H7 (cell line): Measurements from ENCODE around the gene UTP3. TPM values are rescaled to one million over a fixed set of nuclear protein-coding genes. Genes with fewer than 3 reads are reported as not detected.
A peak's percentile ranks its signal among the peaks of the same experiment; 100 is the strongest.
"Not testable (repeated sequence)": the region's sequence is repeated elsewhere in the genome, so short reads cannot be mapped to it uniquely, and the experiment has no call there.

Source experiments
- DNase-seq: peaks from one replicate; pipeline ENCODE4 v3.0.0; 2012
- H3K27me3 ChIP-seq: 2 replicates; pipeline ENCODE4 v1.6.0; 2011; ENCODE audit warnings: mild to moderate bottlenecking, low read length; ENCODE audit not compliant: control insufficient read depth, insufficient read depth
- H3K36me3 ChIP-seq: replicated peaks from 2 replicates; pipeline ENCODE4 v1.5.1; 2011; ENCODE audit warnings: low read length; ENCODE audit not compliant: control insufficient read depth, insufficient read depth
- H3K4me3 ChIP-seq: 2 replicates; pipeline ENCODE4 v1.5.1; 2011; ENCODE audit warnings: low read depth, mild to moderate bottlenecking, control low read depth, low read length, moderate library complexity; ENCODE audit not compliant: insufficient read depth
- total RNA-seq: library from RNA; depleted of rRNA; stranded (reverse); fragments of >200 nt; shearing (Covaris generic); gene quantifications from 2 replicates; pipeline ENCODE4 v1.2.3, GENCODE V29; 2014

Gene UTP3
- total RNA-seq, 1 experiment from 2014 or later, result 11.5 TPM

DNA sequence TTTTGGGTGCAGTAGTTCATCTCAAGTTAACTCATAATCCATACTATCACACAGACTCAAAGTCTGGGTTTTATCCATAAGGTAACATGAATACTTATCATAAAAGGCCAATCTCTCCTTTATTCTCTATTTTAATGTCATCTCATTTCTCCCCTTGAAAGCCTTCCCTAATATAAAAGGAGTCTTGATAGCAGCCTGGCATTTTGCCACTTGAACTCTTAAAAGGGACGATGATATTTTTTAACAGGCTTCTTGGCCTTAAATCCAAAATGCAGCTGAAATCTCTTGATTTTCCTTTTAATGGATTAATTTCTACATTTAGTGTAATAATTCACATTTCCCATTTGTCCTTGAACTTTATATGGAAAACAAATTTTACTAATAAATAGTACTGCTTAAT lies 13.6 kb upstream of the UTP3 start:
- no peak for DNase-seq

DNA sequence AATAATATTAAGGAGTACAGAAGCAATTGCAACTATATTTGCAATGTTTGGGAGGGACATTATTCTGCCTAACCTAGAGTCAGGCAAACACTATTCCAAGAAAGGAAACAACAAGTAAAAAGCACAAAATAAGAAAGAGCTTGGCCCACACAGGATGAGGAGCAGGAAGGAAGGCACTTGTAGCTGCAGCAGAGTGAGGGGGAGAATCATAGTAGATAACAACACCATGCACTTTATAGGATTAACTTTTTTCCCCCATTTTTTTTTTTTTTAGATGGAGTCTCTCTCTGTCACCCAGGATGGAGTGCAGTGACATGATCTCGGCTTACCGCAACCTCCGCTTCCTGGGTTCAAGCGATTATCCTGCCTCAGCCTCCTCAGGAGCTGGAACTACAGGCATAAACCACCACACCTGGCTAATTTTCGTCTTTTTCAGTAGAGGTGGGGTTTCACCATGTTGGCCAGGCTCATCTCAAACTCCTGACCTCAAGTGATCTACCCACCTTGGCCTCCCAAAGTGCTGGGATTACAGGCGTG lies 11.7 kb upstream of the UTP3 start:
- H3K36me3 ChIP-seq, result no peaks in the 10 kb centered on the region
- H3K27me3 ChIP-seq, result no peaks in the 10 kb centered on the region
- no peak for DNase-seq
- no peak overlapping the region for H3K4me3 ChIP-seq

More for the DNA sequence above, 13.6 kb upstream of the UTP3 start:
- Histone ChIP-seq H3K27me3 (no peaks in the 10 kb centered on the region), H3K36me3 (no peaks in the 10 kb centered on the region), H3K4me3 (no peak overlapping the region)

DNA sequence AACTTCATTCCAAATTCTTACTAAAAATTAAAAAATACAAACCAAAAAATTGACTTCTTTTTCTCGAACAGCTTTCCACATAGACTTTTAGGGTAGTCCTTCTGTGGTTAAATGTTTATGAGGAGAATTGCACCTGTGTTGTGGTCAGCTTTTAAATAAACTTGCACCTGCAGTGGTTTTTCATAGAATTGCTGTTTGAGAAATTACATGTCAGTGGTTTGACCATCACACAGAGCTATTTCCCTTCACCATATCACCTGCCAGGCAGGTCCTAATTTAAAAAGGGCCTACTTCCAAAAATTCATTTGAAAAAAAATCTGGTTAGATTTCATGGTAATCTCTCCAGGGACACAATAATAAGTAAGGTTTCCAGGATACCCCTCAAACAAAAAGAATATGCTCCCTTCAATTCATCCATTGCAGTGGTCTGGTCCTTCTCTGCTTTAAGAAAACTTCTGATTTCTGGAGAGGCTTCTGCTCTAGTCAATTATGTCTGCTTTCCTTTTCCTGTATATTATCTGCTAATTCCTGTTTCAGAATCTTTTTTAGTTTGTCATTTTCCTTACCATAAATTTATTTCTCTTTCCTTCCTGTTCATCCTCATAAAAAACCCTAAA lies 9.8 kb upstream of the UTP3 start:
- no peaks in the 10 kb centered on the region for H3K27me3 ChIP-seq
- no peaks in the 10 kb centered on the region for H3K36me3 ChIP-seq
- no peak overlapping the region for H3K4me3 ChIP-seq
- DNase-seq, result no peak

DNA sequence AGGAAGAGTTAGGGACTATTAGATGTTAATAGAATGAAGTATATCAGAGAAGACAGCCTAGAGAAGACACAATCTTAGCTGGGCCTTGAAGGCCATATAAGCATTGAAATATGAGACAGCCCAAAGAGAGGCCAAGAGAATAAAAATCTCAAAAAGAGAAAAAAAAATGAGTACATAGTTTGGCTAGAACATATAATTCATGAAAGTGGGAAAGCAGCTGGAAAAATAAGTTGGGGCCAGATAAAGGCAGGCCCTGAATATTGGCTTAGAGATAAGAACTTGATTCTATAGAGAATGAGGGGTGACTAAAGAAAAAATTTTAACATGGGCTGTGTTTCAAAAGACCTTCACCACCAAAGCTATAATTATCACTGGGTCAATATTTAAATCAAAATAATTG lies 7.4 kb upstream of the UTP3 start:
- DNase-seq, result no peak
- Histone ChIP-seq H3K4me3 (no peak overlapping the region), H3K27me3 (no peaks in the 10 kb centered on the region)

DNA sequence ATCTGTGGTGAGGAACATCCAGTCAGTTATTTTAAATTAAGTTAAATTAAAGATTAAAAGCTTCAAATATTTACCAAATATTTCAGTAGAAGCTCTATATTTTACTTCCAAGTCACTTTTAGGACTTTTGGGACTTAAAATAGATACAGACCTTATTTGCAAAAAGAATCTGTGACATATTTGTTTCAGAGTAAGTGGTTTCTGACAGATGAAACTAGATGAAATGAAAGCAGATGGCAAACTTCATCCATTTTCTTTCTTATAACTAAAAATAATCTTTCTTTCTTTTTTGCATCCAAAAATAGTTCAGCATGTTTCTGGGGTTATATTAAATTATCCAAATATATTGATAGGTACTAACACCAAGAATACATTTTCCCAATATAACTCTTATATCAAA lies 6.6 kb upstream of the UTP3 start:
- H3K27me3 ChIP-seq, result no peaks in the 10 kb centered on the region
- no peaks in the 10 kb centered on the region for H3K36me3 ChIP-seq
- DNase-seq, result no peak
- H3K4me3 ChIP-seq, result no peak overlapping the region

More for the DNA sequence above, 7.4 kb upstream of the UTP3 start:
- H3K36me3 ChIP-seq, result no peaks in the 10 kb centered on the region

DNA sequence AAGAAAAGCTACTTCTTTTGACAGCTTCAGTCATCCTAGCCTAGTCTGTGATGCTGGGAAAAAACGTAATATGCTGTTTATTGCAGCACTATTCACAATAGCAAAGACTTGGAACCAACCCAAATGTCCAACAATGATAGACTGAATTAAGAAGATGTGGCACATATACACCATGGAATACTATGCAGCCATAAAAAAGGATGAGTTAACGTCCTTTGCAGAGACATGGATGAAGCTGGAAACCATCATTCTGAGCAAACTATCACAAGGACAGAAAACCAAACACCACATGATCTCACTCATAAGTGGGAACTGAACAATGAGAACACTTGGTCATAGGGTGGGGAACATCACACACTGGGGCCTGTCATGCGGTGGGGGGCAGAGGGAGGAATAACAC lies 6.2 kb upstream of the UTP3 start:
- not testable (repeated sequence) for H3K36me3 ChIP-seq, DNase-seq, H3K27me3 ChIP-seq, H3K4me3 ChIP-seq

DNA sequence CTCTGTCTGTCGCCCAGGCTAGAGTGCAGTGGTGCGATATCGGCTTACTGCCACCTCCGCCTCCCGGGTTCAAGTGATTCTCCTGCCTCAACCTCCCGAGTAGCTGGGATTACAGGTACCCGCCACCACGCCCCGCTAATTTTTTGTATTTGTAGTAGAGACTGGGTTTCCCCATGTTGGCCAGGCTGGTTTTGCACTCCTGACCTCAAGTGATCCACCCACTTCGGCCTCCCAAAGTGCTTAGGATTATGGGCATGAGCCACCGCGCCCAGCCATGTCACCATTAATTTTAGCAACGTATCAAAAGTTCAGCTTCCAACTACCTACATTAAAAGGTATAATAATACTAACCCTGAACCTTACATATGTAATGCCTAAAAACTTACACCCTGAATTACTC lies 940 bp upstream of the UTP3 start:
- H3K4me3 ChIP-seq, result peak overlapping the region; percentile 98
- H3K27me3 ChIP-seq, result no peaks in the 10 kb centered on the region
- no peaks in the 10 kb centered on the region for H3K36me3 ChIP-seq
- DNase-seq, result no peak

DNA sequence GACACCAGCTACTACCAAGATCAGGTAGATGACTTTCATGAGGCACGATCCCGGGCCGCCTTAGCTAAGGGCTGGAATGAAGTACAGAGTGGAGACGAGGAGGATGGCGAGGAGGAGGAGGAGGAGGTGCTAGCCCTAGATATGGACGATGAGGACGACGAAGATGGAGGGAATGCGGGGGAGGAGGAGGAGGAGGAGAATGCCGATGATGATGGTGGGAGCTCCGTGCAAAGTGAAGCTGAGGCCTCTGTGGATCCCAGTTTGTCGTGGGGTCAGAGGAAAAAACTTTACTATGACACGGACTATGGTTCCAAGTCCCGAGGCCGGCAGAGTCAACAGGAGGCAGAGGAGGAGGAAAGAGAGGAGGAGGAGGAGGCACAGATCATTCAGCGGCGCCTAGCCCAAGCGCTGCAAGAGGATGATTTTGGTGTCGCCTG lies 481 bp downstream of the UTP3 start:
- peak; percentile 24 for DNase-seq
- no peaks in the 10 kb centered on the region for H3K36me3 ChIP-seq
- no peaks in the 10 kb centered on the region for H3K27me3 ChIP-seq

DNA sequence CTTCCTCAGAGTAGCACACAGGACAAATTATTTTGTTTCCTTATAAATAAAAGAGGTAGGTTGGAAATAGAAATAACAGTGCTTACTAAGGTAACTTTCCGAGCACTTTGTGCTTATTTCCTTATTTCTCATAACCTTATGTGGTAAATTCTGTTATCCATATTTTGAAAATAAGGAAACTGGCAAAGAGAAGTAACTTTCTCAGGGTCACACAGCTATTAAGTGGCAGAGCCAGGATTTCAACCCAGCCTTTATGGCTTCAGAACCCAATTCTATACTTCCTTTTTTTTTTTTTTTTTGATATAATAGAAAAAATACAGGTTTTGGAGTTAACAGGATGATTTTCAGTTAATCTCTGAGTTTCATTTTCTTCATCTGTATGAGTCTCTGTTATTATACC lies 3.3 kb downstream of the UTP3 start:
- Histone ChIP-seq H3K4me3 (no peak overlapping the region), H3K27me3 (no peaks in the 10 kb centered on the region)

More for the DNA sequence above, 481 bp downstream of the UTP3 start:
- peak overlapping the region; percentile 98 for H3K4me3 ChIP-seq

DNA sequence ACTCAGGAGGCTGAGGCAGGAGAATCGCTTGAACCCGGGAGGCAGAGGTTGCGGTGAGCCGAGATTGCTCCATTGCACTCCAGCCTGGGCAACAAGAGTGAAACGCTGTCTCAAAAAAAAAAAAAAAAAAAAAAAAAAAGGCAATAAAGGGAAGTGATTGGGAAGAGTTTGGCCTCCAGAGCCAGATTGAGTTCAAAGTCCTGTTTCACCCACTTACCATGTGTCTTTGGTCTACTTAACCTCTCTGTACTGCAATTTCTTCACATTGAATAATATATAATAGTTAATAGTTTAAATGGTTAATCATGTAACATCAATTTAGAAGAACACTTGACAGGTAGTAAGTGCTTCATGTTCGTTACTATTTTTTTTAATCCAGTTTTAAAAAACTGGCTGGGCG lies 6.3 kb downstream of the UTP3 start:
- not testable (repeated sequence) for H3K27me3 ChIP-seq, H3K4me3 ChIP-seq, H3K36me3 ChIP-seq, DNase-seq

More for the DNA sequence above, 3.3 kb downstream of the UTP3 start:
- DNase-seq, result no peak
- no peaks in the 10 kb centered on the region for H3K36me3 ChIP-seq

DNA sequence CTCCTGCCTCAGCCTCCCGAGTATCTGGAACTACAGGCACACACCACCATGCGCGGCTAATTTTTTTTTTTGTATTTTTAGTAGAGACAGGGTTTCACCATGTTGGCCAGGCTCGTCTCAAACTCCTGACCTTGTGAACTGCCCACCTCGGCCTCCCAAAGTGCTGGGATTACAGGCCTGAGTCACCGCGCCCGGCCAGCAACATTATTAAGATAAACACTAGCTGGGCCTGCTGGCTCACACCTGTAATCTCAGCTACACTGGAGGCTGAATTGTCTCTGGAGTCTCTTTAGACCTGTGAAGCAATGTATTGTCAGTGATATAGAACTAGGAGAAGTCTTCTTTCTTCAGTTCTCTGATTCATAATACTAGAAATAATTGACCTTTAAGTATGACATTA lies 10.1 kb downstream of the UTP3 start:
- not testable (repeated sequence) for H3K4me3 ChIP-seq, DNase-seq, H3K27me3 ChIP-seq, H3K36me3 ChIP-seq

DNA sequence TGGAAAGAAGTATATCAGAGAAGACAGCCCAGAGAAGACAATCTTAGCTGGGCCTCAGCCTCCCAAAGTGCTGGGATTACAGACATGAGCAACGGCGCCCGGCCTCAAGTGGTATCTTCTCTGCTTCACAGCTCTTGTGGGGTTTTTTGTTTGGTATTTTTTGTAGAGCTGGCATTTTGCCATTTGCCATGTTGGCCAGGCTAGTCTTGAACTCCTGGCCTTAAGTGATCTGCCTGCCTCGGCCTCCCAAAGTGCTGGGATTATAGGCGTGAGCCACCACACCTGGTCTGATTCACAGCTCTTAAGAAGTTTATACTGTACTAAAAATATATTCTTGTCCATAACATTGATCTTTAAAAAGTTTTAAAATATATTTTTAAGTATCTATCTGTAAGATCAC lies 12.4 kb downstream of the UTP3 start:
- DNase-seq, result no peak
- no peak overlapping the region for H3K4me3 ChIP-seq
- H3K27me3 ChIP-seq, result no peaks in the 10 kb centered on the region
- no peaks in the 10 kb centered on the region for H3K36me3 ChIP-seq

DNA sequence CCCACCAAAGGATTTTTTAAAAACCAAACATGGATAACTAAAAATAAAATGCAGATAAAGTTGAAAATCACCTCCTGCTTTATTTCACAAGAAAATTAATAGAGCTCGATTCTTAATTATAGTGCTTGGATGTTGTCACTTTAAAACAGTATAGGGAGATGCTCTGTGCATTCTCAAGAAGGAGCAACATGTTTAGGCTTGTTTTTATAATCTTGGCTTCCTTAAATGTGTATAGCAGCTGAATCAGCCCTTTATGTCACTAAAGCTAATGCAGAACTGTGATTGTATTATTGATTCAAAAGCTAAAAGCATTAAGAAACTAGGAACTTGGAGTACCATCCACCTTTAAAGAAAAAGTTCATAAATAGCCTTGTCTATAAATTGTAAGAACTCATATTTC lies 12.9 kb downstream of the UTP3 start:
- Histone ChIP-seq H3K36me3 (no peaks in the 10 kb centered on the region), H3K4me3 (no peak overlapping the region), H3K27me3 (no peaks in the 10 kb centered on the region)
- DNase-seq, result no peak

DNA sequence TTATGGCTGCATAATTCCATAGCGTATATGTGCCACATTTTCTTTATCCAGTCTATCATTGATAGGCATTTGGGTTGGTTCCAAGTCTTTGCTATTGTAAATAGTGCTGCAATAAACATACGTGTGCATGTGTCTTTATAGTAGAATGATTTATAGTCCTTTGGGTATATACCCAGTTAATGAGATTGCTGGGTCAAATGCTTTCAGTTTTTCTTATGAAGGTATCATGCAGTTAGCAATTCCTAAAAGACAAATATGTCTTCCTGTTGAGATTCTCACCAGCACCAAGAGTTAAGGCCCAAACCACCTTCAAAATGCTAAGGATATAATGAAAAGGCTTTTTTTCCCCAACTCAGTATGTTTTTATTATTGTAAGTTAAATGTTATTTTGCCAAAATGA lies 14.3 kb downstream of the UTP3 start:
- not testable (repeated sequence) for DNase-seq, H3K27me3 ChIP-seq, H3K36me3 ChIP-seq, H3K4me3 ChIP-seq

DNA sequence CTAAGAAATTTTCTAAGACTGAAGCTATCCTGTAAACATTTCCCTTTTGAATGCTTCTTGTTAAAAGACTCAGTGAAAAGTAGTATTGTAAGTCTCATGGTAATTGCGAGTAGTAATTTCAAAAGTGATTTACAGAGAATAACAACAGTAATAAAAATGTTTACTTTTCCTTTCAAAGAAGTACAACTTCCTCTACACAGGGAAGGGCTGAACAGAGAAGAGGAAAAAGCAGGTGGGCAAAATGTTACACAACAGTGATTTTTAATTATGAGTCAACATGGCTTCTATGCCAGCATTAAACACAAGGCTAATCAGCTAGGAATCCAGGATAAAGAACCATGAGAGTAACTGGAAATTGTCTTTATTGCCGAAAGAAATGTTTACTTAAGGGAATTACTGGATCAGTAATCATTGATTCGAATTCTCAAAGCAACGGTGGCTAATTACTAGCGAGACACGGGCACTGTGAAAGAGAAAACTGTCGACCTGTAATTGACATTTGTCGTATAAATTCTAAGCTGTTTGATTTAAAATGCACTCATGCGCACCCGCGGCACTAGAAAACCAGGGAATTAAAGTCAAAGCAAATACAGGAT lies 15.4 kb downstream of the UTP3 start:
- Histone ChIP-seq H3K27me3 (no peaks in the 10 kb centered on the region), H3K4me3 (peak overlapping the region; percentile 81), H3K36me3 (no peaks in the 10 kb centered on the region)
- no peak for DNase-seq
